IMR-90 (cell line): ENCODE results near the gene ATP9B. TPM values are rescaled to one million over a fixed set of nuclear protein-coding genes. Genes with fewer than 3 reads are reported as not detected.

Source experiments
- ATAC-seq: fragments of 200-7000 bp; cut with Tn5 transposase; 2 replicates; pipeline ENCODE4 v1.9.1; 2020; ENCODE audit warnings: low read depth, mild to moderate bottlenecking, moderate library complexity
- BruUV-seq: library from RNA; stranded (reverse); fragments of 400-500 nt; replicated peaks from 2 replicates; lab custom pipeline; 2021; lab: Mats Ljungman, UMichigan
- CTCF ChIA-PET: fragments of 300-600 bp; formaldehyde crosslinking; extraction: SDS; loops from one replicate; lab custom pipeline; 2021; ENCODE audit warnings: antibody characterized with exemption; lab: Yijun Ruan, JAX
- POLR2A ChIA-PET: fragments of 300-600 bp; sonication (Branson Sonifier 250); formaldehyde crosslinking; loops from one replicate; lab custom pipeline; 2022; ENCODE audit warnings: antibody characterized with exemption; ENCODE audit not compliant: unreplicated experiment; lab: Charles Lee
- DNase-seq: peaks from one replicate; pipeline ENCODE4 v3.0.0; 2013
- H2AFZ ChIP-seq: replicated peaks from 2 replicates; pipeline ENCODE3; 2013; ENCODE audit warnings: low read length, mild to moderate bottlenecking; ENCODE audit not compliant: poor library complexity
- H2AK5ac ChIP-seq: 2 replicates; pipeline ENCODE4 v1.6.1; 2013; ENCODE audit warnings: low read depth, low read length, inconsistent platforms
- H2AK9ac ChIP-seq: replicated peaks from 2 replicates; pipeline ENCODE3; 2013; ENCODE audit warnings: mild to moderate bottlenecking, low read depth, low read length, moderate library complexity; ENCODE audit not compliant: poor library complexity
- H2BK120ac ChIP-seq: 2 replicates; pipeline ENCODE4 v1.6.1; 2013; ENCODE audit warnings: low read depth, low read length, inconsistent platforms
- H2BK15ac ChIP-seq: 3 replicates; pipeline ENCODE4 v1.6.1; 2013; ENCODE audit warnings: low read depth, low read length, inconsistent platforms
- H2BK20ac ChIP-seq: 2 replicates; pipeline ENCODE4 v1.6.1; 2013; ENCODE audit warnings: low read depth, mild to moderate bottlenecking, inconsistent platforms, low read length, moderate library complexity
- H2BK5ac ChIP-seq: 2 replicates; pipeline ENCODE4 v1.6.1; 2013; ENCODE audit warnings: mild to moderate bottlenecking, low read depth, low read length, inconsistent platforms; ENCODE audit not compliant: poor library complexity, severe bottlenecking
- H3K14ac ChIP-seq: replicated peaks from 2 replicates; pipeline ENCODE4 v1.6.1; 2013; ENCODE audit warnings: low read depth, low read length, inconsistent platforms
- H3K18ac ChIP-seq: 2 replicates; pipeline ENCODE4 v1.6.1; 2013; ENCODE audit warnings: low read depth, low read length, control low read depth
- H3K23ac ChIP-seq: 2 replicates; pipeline ENCODE4 v1.6.1; 2013; ENCODE audit warnings: low read depth, low read length, inconsistent platforms
- H3K27ac ChIP-seq: 2 replicates; pipeline ENCODE4 v1.5.1; 2013; ENCODE audit warnings: mild to moderate bottlenecking, control low read depth, low read length; ENCODE audit not compliant: insufficient read depth
- H3K27me3 ChIP-seq: 2 replicates; pipeline ENCODE4 v1.6.1; 2013; ENCODE audit warnings: low read length; ENCODE audit not compliant: control insufficient read depth, insufficient read depth
- H3K36me3 ChIP-seq: 2 replicates; pipeline ENCODE4 v1.6.1; 2013; ENCODE audit warnings: low read length, mixed read lengths; ENCODE audit not compliant: control insufficient read depth, insufficient read depth
- H3K4ac ChIP-seq: 2 replicates; pipeline ENCODE4 v1.6.1; 2013; ENCODE audit warnings: low read depth, low read length, inconsistent platforms
- H3K4me1 ChIP-seq: 2 replicates; pipeline ENCODE4 v1.6.1; 2013; ENCODE audit warnings: low read length, mixed read lengths; ENCODE audit not compliant: control insufficient read depth, insufficient read depth
- H3K4me2 ChIP-seq: 2 replicates; pipeline ENCODE4 v1.6.1; 2013; ENCODE audit warnings: low read depth, mild to moderate bottlenecking, control low read depth, low read length, moderate library complexity
- H3K4me3 ChIP-seq: 2 replicates; pipeline ENCODE4 v1.5.1; 2013; ENCODE audit warnings: low read depth, mild to moderate bottlenecking, control low read depth, low read length, moderate library complexity; ENCODE audit not compliant: insufficient read depth
- H3K56ac ChIP-seq: 2 replicates; pipeline ENCODE4 v1.6.1; 2013; ENCODE audit warnings: low read length, inconsistent platforms; ENCODE audit not compliant: insufficient read depth; ENCODE audit errors: extremely low read depth
- H3K79me1 ChIP-seq, 2 experiments: 2 replicates each; pipeline ENCODE4 v1.6.1; 2013; ENCODE audit warnings: low read length in 2 of 2, inconsistent platforms in 1 of 2, low read depth in 1 of 2
- H3K9ac ChIP-seq: 2 replicates; pipeline ENCODE4 v1.6.1; 2013; ENCODE audit warnings: low read depth, low read length, control low read depth
- H3K9me1 ChIP-seq: 2 replicates; pipeline ENCODE4 v1.6.1; 2013; ENCODE audit warnings: low read length, inconsistent platforms; ENCODE audit not compliant: insufficient read depth
- H3K9me3 ChIP-seq: 2 replicates; pipeline ENCODE4 v1.6.1; 2013; ENCODE audit warnings: low read length; ENCODE audit not compliant: control insufficient read depth, insufficient read depth
- H4K20me1 ChIP-seq: 2 replicates; pipeline ENCODE4 v1.6.1; 2013; ENCODE audit warnings: low read length, inconsistent platforms; ENCODE audit not compliant: insufficient read depth
- H4K5ac ChIP-seq: 2 replicates; pipeline ENCODE4 v1.6.1; 2013; ENCODE audit warnings: mild to moderate bottlenecking, low read depth, low read length, control low read depth
- H4K8ac ChIP-seq, 2 experiments: 2 replicates each; pipeline ENCODE4 v1.6.1; 2013; ENCODE audit warnings: low read depth in 2 of 2, low read length in 2 of 2, control low read depth in 1 of 2, inconsistent platforms in 1 of 2
- H4K91ac ChIP-seq: 2 replicates; pipeline ENCODE4 v1.6.1; 2013; ENCODE audit warnings: low read depth, low read length, inconsistent platforms; ENCODE audit not compliant: insufficient read depth
- BHLHE40 ChIP-seq: fragments of 150-350 bp; IDR thresholded peaks from 2 replicates; pipeline ENCODE4 v1.6.1; 2016; ENCODE audit warnings: mild to moderate bottlenecking, low read depth, low read length
- CEBPB ChIP-seq: IDR thresholded peaks from 2 replicates; pipeline ENCODE4 v1.6.1; 2012; ENCODE audit warnings: low read depth, low read length, improper control_type of control experiment
- CHD1 ChIP-seq: IDR thresholded peaks from 2 replicates; pipeline ENCODE4 v1.6.1; 2012; ENCODE audit warnings: low read depth, low read length, improper control_type of control experiment
- FOS ChIP-seq: fragments of 150-350 bp; IDR thresholded peaks from 2 replicates; pipeline ENCODE4 v1.6.1; 2016; ENCODE audit warnings: low read depth, low read length
- MAFK ChIP-seq: IDR thresholded peaks from 2 replicates; pipeline ENCODE4 v1.6.1; 2012; ENCODE audit warnings: low read depth, low read length, improper control_type of control experiment
- MAZ ChIP-seq: IDR thresholded peaks from 2 replicates; pipeline ENCODE4 v1.6.1; 2012; ENCODE audit warnings: low read depth, mild to moderate bottlenecking, low read length, improper control_type of control experiment, moderate library complexity, borderline replicate concordance
- MXI1 ChIP-seq: IDR thresholded peaks from 2 replicates; pipeline ENCODE4 v1.6.1; 2012; ENCODE audit warnings: low read depth, mild to moderate bottlenecking, low read length, moderate library complexity, borderline replicate concordance
- NFE2L2 ChIP-seq: fragments of 150-350 bp; IDR thresholded peaks from 2 replicates; pipeline ENCODE4 v1.6.1; 2016; ENCODE audit warnings: low read depth, mild to moderate bottlenecking, low read length
- POLR2A ChIP-seq: IDR thresholded peaks from 2 replicates; pipeline ENCODE4 v1.6.1; 2012; ENCODE audit warnings: mild to moderate bottlenecking, low read depth, low read length
- RAD21 ChIP-seq: IDR thresholded peaks from 2 replicates; pipeline ENCODE4 v1.6.1; 2012; ENCODE audit warnings: low read length, improper control_type of control experiment
- RCOR1 ChIP-seq: IDR thresholded peaks from 2 replicates; pipeline ENCODE4 v1.6.1; 2012; ENCODE audit warnings: mild to moderate bottlenecking, low read length, improper control_type of control experiment; ENCODE audit not compliant: insufficient replicate concordance
- RFX5 ChIP-seq: IDR thresholded peaks from 2 replicates; pipeline ENCODE4 v1.8.0; 2012; ENCODE audit warnings: low read depth, mild to moderate bottlenecking, low read length, moderate library complexity
- SMC3 ChIP-seq: fragments of 150-350 bp; IDR thresholded peaks from 2 replicates; pipeline ENCODE4 v1.6.1; 2016; ENCODE audit warnings: low read depth, mild to moderate bottlenecking, antibody characterized with exemption, low read length, moderate library complexity
- WGBS, 2 experiments: methylation state at CpG; one replicate each; pipeline versions ENCODE4 v1.1.5 to v1.1.7; 2013; ENCODE audit warnings: missing lambda C conversion rate in 2 of 2; ENCODE audit not compliant: insufficient read length in 1 of 2; ENCODE audit errors: extremely low coverage in 2 of 2; 5-methylcytosine and 5-hydroxymethylcytosine counted together
- dilution Hi-C: fragments of 300-500 bp; cut with HindIII; formaldehyde crosslinking; loops from one replicate; pipeline ENCODE4 v1.14.3; 2018; ENCODE audit warnings: low sequenced_read_pairs; ENCODE audit not compliant: unreplicated experiment
- in situ Hi-C: fragments of 300-500 bp; cut with MboI; formaldehyde crosslinking; loops from 3 replicates; pipeline ENCODE4 v1.14.3; 2019; ENCODE audit warnings: low sequenced_read_pairs, inconsistent platforms, mixed read lengths
- intact Hi-C: fragments of 100-400 bp; cut with micrococcal nuclease; formaldehyde crosslinking; loops from 2 replicates; pipeline ENCODE4 v1.10.0; 2022
- polyA plus RNA-seq, 3 experiments: library from polyadenylated mRNA; depleted of rRNA; stranded (reverse); fragments of >200 nt; gene quantifications; 2 replicates each; pipeline ENCODE4 v1.2.3, GENCODE V29; 2012; ENCODE audit warnings: low replicate concordance in 1 of 3
- total RNA-seq: library from RNA; depleted of rRNA; stranded (reverse); fragments of >200 nt; gene quantifications from 2 replicates; pipeline ENCODE4 v1.2.3, GENCODE V29; 2012
- TF ChIP-seq, protein P1 (sequence below): fragments of 150-350 bp; IDR thresholded peaks from 2 replicates; pipeline ENCODE4 v1.6.1; 2016; ENCODE audit warnings: low read depth, mild to moderate bottlenecking, low read length, moderate library complexity, borderline replicate concordance
- TF ChIP-seq, protein P2 (sequence below): fragments of 150-350 bp; IDR thresholded peaks from 2 replicates; pipeline ENCODE4 v1.6.1; 2017; ENCODE audit warnings: mild to moderate bottlenecking, antibody characterized with exemption, low read length, low read depth
- TF ChIP-seq, protein P3 (sequence below): conservative IDR thresholded peaks from 2 replicates; pipeline ENCODE4 v1.5.1; 2012; ENCODE audit warnings: mild to moderate bottlenecking, low read depth, low read length, improper control_type of control experiment

The ATP9B gene
- total and polyA plus RNA-seq, 2 of the 4 experiments (the other 2 are of a cell fraction), result 11.0 to 11.5 TPM

DNA sequence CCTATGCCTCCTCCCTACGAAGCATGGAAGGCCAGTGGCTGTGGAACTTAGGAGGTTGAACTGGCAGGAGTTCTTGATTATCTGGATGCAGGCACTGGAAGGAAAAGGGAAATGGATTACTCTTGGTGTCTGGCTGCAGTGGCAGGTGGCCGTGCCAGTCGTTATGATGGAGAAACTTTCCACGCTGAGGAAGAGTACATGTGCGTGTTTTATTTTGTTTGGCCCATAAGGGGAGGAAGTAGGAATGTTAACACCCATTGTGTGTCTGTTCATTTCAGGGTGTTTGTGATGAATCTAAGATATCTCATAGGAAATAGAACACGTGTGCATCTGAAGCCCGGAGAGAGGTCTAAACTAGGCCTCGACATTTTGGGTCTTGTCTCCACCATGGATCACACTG, 203.7 kb downstream of the ATP9B start:
- Histone ChIP-seq H2BK5ac (no peak overlapping the region), H2BK15ac (no peak overlapping the region), H2AK9ac (no peak overlapping the region), H3K36me3 (peaks cover 2% of the 10 kb centered on the region; the same call in 1 of the 2 replicates), H3K4me1 (no peaks in the 10 kb centered on the region; the same call in 1 of the 2 replicates), H3K79me1 (no peaks in the 10 kb centered on the region), H2BK20ac (no peak overlapping the region), H3K9me1 (no peaks in the 10 kb centered on the region; the same call in 1 of the 2 replicates), H4K91ac (no peak overlapping the region), H4K5ac (no peak overlapping the region), H3K56ac (no peak overlapping the region), H3K4me2 (no peak overlapping the region), H2AFZ (no peak overlapping the region), H2AK5ac (no peak overlapping the region), H4K8ac (no peak overlapping the region), H3K4me3 (no peak overlapping the region), H3K27me3 (no peaks in the 10 kb centered on the region), H3K14ac (no peak overlapping the region), H3K9me3 (no peaks in the 10 kb centered on the region), H2BK120ac (no peak overlapping the region), H3K18ac (no peak overlapping the region), H3K27ac (no peak overlapping the region), H4K20me1 (no peaks in the 10 kb centered on the region), H3K23ac (no peak overlapping the region), H3K9ac (no peak overlapping the region), H3K4ac (no peak overlapping the region)
- POLR2A ChIA-PET, result no interaction called here
- DNase-seq, result no peak
- no TSS peak for BruUV-seq
- ATAC-seq, result no peak
- WGBS, 2 experiments, result no CpG with 5 or more reads among the region's 8 CpGs
- TF ChIP-seq RAD21, result no peak
- TF ChIP-seq CHD1, result no peak
- no peak for TF ChIP-seq NFE2L2
- TF ChIP-seq, protein P1, sequence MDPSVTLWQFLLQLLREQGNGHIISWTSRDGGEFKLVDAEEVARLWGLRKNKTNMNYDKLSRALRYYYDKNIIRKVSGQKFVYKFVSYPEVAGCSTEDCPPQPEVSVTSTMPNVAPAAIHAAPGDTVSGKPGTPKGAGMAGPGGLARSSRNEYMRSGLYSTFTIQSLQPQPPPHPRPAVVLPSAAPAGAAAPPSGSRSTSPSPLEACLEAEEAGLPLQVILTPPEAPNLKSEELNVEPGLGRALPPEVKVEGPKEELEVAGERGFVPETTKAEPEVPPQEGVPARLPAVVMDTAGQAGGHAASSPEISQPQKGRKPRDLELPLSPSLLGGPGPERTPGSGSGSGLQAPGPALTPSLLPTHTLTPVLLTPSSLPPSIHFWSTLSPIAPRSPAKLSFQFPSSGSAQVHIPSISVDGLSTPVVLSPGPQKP, result no peak
- TF ChIP-seq CEBPB, result no peak
- no peak for TF ChIP-seq MXI1
- TF ChIP-seq SMC3, result no peak
- TF ChIP-seq RFX5, result no peak
- TF ChIP-seq FOS, result no peak
- TF ChIP-seq MAFK, result no peak
- no peak for TF ChIP-seq POLR2A
- TF ChIP-seq, protein P2, sequence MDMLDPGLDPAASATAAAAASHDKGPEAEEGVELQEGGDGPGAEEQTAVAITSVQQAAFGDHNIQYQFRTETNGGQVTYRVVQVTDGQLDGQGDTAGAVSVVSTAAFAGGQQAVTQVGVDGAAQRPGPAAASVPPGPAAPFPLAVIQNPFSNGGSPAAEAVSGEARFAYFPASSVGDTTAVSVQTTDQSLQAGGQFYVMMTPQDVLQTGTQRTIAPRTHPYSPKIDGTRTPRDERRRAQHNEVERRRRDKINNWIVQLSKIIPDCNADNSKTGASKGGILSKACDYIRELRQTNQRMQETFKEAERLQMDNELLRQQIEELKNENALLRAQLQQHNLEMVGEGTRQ, result no peak
- TF ChIP-seq, protein P3, sequence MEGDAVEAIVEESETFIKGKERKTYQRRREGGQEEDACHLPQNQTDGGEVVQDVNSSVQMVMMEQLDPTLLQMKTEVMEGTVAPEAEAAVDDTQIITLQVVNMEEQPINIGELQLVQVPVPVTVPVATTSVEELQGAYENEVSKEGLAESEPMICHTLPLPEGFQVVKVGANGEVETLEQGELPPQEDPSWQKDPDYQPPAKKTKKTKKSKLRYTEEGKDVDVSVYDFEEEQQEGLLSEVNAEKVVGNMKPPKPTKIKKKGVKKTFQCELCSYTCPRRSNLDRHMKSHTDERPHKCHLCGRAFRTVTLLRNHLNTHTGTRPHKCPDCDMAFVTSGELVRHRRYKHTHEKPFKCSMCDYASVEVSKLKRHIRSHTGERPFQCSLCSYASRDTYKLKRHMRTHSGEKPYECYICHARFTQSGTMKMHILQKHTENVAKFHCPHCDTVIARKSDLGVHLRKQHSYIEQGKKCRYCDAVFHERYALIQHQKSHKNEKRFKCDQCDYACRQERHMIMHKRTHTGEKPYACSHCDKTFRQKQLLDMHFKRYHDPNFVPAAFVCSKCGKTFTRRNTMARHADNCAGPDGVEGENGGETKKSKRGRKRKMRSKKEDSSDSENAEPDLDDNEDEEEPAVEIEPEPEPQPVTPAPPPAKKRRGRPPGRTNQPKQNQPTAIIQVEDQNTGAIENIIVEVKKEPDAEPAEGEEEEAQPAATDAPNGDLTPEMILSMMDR, result no peak
- TF ChIP-seq MAZ, result no peak
- no peak for TF ChIP-seq BHLHE40
- TF ChIP-seq RCOR1, result no peak
- in situ Hi-C loops, result no loop called here
- CTCF ChIA-PET, result no interaction called here
- dilution Hi-C loops, result no loop called here
- intact Hi-C loops, result no loop called here
